PFSK-1 (cell line): ENCODE results near the gene AP1G2.

Experiments
- FOXP2 ChIP-seq: optimal IDR thresholded peaks from 2 replicates; pipeline ENCODE3; 2011; ENCODE audit warnings: borderline replicate concordance, control low read depth, inconsistent platforms; ENCODE audit not compliant: insufficient read depth; ENCODE audit errors: extremely low read length, extremely low read depth
- POLR2AphosphoS5 ChIP-seq: IDR thresholded peaks from 2 replicates; pipeline ENCODE4 v1.6.1; 2012; ENCODE audit warnings: low read depth, mild to moderate bottlenecking, control low read depth, low read length, moderate library complexity
- REST ChIP-seq, 2 experiments: IDR thresholded peaks; 2 replicates each; pipeline versions ENCODE4 v1.6.1 to v1.8.0; 2011 to 2012; ENCODE audit warnings: low read depth in 2 of 2, low read length in 2 of 2, control low read depth in 1 of 2, inconsistent platforms in 1 of 2, mild to moderate bottlenecking in 1 of 2, moderate library complexity in 1 of 2; ENCODE audit not compliant: insufficient read depth in 1 of 2
- SIN3A ChIP-seq: IDR thresholded peaks from 2 replicates; pipeline ENCODE4 v1.6.1; 2012; ENCODE audit warnings: mild to moderate bottlenecking, low read length, moderate library complexity, borderline replicate concordance; ENCODE audit not compliant: insufficient read depth
- TAF1 ChIP-seq: IDR thresholded peaks from 2 replicates; pipeline ENCODE4 v1.6.1; 2012; ENCODE audit warnings: low read length, control low read depth, borderline replicate concordance; ENCODE audit not compliant: insufficient read depth

AP1G2 gene

DNA sequence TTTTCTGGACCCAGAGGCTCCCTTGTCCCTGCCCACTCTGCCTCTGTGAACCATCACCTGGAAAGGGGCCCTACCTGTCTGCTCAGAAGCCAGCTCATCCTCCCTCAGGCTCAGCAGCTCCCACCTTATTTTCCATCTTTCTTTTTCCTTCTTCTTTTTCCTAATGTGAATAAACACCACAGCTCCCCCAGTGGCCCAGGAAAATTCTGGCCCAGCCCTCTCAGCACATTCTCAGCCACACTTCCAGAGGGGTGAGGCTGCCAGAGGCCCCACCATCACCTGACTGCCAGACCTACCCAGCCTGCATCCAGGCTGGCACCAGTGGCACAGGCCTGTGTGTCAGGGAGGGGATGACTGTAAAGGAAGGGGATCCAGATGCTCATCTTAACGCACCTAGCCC, 39.0 kb downstream of the AP1G2 start:
- TF ChIP-seq POLR2AphosphoS5 (no peak), SIN3A (no peak), REST (IDR thresholded peaks at IDR 0.05; ENCODE audit: insufficient read depth in 1 of 2, low read depth in 2 of 2, low read length in 2 of 2) (no peak), FOXP2 (no peak), TAF1 (no peak)

GRCh38 chr14:23525611-23526010, 42.0 kb downstream of the AP1G2 start:
- TF ChIP-seq POLR2AphosphoS5, result no peak
- no peak for TF ChIP-seq TAF1
- no peak for TF ChIP-seq SIN3A
- no peak for TF ChIP-seq REST (IDR thresholded peaks at IDR 0.05; ENCODE audit: insufficient read depth in 1 of 2, low read depth in 2 of 2, low read length in 2 of 2)
- TF ChIP-seq FOXP2, result no peak

DNA sequence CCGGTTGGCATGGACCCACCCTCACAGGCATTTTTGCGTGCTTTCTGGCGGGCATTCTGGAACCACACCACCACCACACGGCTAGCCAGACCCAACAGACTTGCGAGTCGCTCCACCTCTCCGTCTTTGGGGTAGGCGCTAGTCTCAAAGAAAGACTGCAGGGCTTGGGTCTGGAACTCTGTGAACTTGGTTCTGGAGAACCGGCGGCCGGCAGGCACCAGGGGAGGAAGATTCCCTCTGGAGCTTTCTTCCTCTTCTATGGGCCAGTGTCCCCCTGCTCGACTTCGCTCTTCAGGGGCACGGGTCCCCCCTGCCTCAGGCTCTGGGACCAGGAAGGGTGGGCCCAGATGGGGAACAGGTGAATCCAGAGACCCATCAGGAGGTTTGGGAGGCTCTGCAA, 42.6 kb downstream of the AP1G2 start:
- no peak for TF ChIP-seq SIN3A
- TF ChIP-seq FOXP2, result no peak
- no peak for TF ChIP-seq REST (IDR thresholded peaks at IDR 0.05; ENCODE audit: insufficient read depth in 1 of 2, low read depth in 2 of 2, low read length in 2 of 2)
- no peak for TF ChIP-seq POLR2AphosphoS5
- no peak for TF ChIP-seq TAF1

- no peak for TF ChIP-seq SIN3A
- no peak for TF ChIP-seq POLR2AphosphoS5
- TF ChIP-seq REST (IDR thresholded peaks at IDR 0.05; ENCODE audit: insufficient read depth in 1 of 2, low read depth in 2 of 2, low read length in 2 of 2), result no peak
- no peak for TF ChIP-seq FOXP2
- TF ChIP-seq TAF1, result no peak
Observed at GRCh38 chr14:23523229-23524016, 44.2 kb downstream of the AP1G2 start.
